ENCODE data around the gene KCNJ18.
"Not testable (repeated sequence)": the region's sequence is repeated elsewhere in the genome, so short reads cannot be mapped to it uniquely, and the experiment has no call there.

- TF ChIP-seq CTCF, POLR2A (IDR thresholded peaks at IDR 0.05): not testable (repeated sequence)
These were observed 11.4 kb upstream of the KCNJ18 start for GRCh38 chr17:21680850-21681351.

Data from Peyer's patch (tissue), 4 donors.